ENCODE measurements around the gene SLC12A8. TPM values are rescaled to one million over a fixed set of nuclear protein-coding genes. Genes with fewer than 3 reads are reported as not detected.

Gene SLC12A8
- total RNA-seq, 1 donor from 2014 or later: 2.9 TPM

DNA sequence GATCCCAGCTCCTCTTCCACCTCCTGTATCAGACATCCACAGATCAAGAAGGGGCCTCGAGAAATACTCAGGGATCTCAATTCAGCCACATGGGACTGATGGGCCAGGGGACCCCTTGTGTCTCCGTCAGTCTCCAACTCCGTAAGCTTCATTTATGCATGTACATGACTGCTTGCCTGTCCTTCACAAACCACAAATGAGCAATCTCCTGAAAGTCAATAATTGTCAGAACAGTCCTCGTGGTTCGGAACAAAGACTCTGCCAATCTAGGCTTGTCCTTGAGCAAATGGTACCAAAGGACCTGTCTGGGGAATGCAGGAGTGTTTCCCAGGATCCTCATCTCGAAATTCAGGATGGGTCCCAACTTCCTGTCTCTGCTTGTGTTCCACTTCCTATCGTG, 20.8 kb downstream of the SLC12A8 start:
- TF ChIP-seq, protein P1, sequence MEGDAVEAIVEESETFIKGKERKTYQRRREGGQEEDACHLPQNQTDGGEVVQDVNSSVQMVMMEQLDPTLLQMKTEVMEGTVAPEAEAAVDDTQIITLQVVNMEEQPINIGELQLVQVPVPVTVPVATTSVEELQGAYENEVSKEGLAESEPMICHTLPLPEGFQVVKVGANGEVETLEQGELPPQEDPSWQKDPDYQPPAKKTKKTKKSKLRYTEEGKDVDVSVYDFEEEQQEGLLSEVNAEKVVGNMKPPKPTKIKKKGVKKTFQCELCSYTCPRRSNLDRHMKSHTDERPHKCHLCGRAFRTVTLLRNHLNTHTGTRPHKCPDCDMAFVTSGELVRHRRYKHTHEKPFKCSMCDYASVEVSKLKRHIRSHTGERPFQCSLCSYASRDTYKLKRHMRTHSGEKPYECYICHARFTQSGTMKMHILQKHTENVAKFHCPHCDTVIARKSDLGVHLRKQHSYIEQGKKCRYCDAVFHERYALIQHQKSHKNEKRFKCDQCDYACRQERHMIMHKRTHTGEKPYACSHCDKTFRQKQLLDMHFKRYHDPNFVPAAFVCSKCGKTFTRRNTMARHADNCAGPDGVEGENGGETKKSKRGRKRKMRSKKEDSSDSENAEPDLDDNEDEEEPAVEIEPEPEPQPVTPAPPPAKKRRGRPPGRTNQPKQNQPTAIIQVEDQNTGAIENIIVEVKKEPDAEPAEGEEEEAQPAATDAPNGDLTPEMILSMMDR (conservative IDR thresholded peaks at IDR 0.05): no peak
- no peak overlapping the region for H3K27ac Mint-ChIP-seq (ENCODE audit: unreplicated experiment)
- no peaks in the 10 kb centered on the region for H3K27me3 Mint-ChIP-seq (ENCODE audit: low read depth)
- peaks cover 12% of the 10 kb centered on the region for H3K4me1 Mint-ChIP-seq
- H3K9me3 Mint-ChIP-seq: no peaks in the 10 kb centered on the region
- no peaks in the 10 kb centered on the region for H3K36me3 Mint-ChIP-seq (ENCODE audit: low read depth)
- H3K4me3 Mint-ChIP-seq: no peak overlapping the region
- DNase-seq (ENCODE audit: low read depth, low spot score): no peak

DNA sequence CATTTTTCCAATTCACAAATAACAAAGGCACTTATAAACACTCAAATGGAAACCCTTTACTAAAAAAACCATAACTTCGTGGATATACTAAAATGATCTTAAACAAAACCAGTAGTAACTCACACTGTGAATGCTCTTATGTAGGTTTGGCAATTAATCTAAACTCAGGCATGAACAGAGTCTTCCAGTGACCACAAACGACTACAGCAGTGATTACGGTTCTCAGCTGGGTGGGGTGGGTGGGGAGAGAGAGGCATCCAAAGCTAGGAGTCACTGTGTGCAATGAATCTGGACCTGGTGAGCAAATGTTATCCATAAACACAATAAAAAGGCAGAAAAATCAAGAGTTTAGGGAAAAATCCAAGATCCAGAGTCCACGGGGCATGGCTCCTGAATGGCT, 21.3 kb downstream of the SLC12A8 start:
- H3K4me1 Mint-ChIP-seq: peaks cover 16% of the 10 kb centered on the region
- TF ChIP-seq, protein P1 (conservative IDR thresholded peaks at IDR 0.05): no peak
- no peaks in the 10 kb centered on the region for H3K36me3 Mint-ChIP-seq (ENCODE audit: low read depth)
- DNase-seq (ENCODE audit: low read depth, low spot score): no peak
- no peaks in the 10 kb centered on the region for H3K9me3 Mint-ChIP-seq
- H3K27ac Mint-ChIP-seq (ENCODE audit: unreplicated experiment): no peak overlapping the region
- H3K27me3 Mint-ChIP-seq (ENCODE audit: low read depth): no peaks in the 10 kb centered on the region
- H3K4me3 Mint-ChIP-seq: no peak overlapping the region

DNA sequence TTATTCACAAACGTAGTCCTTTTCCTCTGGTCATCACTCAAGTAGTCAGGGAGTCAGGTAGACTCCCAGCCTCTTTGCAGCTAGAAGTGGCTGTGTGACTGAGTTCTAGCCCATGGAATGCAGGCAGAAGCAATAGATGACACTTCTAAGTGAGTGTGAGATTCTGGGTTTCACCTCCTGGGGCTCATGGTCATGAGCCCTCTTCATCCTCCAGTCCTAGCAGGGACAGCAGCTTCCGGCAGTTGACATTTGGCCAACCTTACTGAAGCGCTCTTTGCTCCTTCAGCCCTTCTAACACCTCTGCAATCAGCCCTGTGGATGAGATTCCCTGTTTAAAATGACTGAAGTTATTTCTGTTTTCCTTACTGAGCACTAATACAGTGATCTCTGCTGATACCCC, 21.8 kb downstream of the SLC12A8 start:
- Mint-ChIP-seq H3K27ac (ENCODE audit: unreplicated experiment) (no peak overlapping the region), H3K27me3 (ENCODE audit: low read depth) (no peaks in the 10 kb centered on the region), H3K36me3 (ENCODE audit: low read depth) (no peaks in the 10 kb centered on the region), H3K4me1 (peaks cover 21% of the 10 kb centered on the region), H3K9me3 (no peaks in the 10 kb centered on the region), H3K4me3 (no peak overlapping the region)
- DNase-seq (ENCODE audit: low read depth, low spot score): no peak
- TF ChIP-seq, protein P1 (conservative IDR thresholded peaks at IDR 0.05): no peak

DNA sequence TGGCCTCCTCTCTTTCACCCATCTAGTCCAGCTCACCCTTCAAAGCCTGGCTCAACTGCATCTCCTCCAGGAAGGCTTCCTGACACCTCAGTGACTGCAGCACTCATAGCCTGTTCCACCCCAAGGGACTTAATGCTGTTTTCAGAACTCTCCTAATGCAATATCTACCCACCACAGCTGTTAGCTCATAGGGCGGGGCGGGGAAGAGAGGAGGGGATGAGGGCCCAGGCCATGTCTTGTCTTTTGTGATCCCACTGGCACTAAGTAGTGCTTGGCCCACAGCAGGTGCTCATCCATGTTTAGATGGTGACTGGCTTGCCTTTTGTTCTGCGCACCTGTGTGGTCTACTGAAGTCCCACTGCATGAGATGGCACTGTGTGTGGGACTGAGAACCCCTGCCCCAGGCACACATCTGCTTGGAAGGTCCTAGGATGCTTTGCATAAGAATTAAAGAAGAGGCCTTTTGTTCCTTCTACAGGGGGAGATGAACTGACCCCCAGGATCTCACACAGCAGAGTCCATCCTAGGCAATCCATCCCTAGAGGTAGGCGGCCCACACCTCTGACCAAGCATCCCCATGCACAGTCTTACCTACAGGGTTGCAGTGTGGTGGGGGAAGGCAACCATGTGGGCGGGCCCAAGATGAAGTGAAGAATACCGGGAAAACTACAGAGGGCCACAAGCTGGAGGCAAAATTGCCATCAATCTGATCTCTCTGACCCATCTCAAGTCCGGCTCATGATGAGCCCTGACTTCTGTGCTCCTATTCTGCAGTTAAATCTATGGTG, 23.0 kb downstream of the SLC12A8 start:
- no peaks in the 10 kb centered on the region for H3K36me3 Mint-ChIP-seq (ENCODE audit: low read depth)
- DNase-seq (ENCODE audit: low read depth, low spot score): no peak
- H3K9me3 Mint-ChIP-seq: no peaks in the 10 kb centered on the region
- TF ChIP-seq, protein P1 (conservative IDR thresholded peaks at IDR 0.05): no peak
- no peak overlapping the region for H3K4me3 Mint-ChIP-seq
- H3K27me3 Mint-ChIP-seq (ENCODE audit: low read depth): no peaks in the 10 kb centered on the region
- peaks cover 20% of the 10 kb centered on the region for H3K4me1 Mint-ChIP-seq
- no peak overlapping the region for H3K27ac Mint-ChIP-seq (ENCODE audit: unreplicated experiment)

DNA sequence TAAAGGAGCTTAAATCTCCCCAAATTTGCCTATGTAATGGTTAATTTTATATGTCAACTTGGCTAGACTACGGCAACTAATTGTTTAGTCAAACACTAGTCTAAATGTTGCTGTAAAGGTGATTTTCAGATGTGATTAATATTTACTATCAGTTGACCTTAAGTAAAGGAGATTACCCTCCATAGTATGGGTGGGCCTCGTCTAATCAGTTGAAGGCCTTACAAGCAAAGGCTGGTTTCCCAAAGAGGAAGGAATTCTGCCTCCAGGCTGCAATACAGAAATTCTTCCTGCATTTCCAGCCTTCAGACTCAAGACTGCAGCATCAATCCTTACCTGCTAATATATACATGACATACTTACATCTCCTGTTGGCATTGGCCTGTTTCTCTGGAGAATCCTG, 23.6 kb downstream of the SLC12A8 start:
- no peak overlapping the region for H3K4me3 Mint-ChIP-seq
- no peak overlapping the region for H3K27ac Mint-ChIP-seq (ENCODE audit: unreplicated experiment)
- H3K27me3 Mint-ChIP-seq (ENCODE audit: low read depth): no peaks in the 10 kb centered on the region
- DNase-seq (ENCODE audit: low read depth, low spot score): no peak
- TF ChIP-seq, protein P1 (conservative IDR thresholded peaks at IDR 0.05): no peak
- no peaks in the 10 kb centered on the region for H3K9me3 Mint-ChIP-seq
- no peaks in the 10 kb centered on the region for H3K36me3 Mint-ChIP-seq (ENCODE audit: low read depth)
- peaks cover 20% of the 10 kb centered on the region for H3K4me1 Mint-ChIP-seq
